Esophagus (tissue), 2 donors: ENCODE data around the gene SLC38A8. TPM values are rescaled to one million over a fixed set of nuclear protein-coding genes. Genes with fewer than 3 reads are reported as not detected.

Experiments used
- H3K27ac ChIP-seq, 2 donors: one replicate each; pipeline ENCODE4 v1.5.1; 2013; ENCODE audit warnings: low read depth in 2 of 2, mild to moderate bottlenecking in 2 of 2, inconsistent platforms in 1 of 2, low read length in 1 of 2, moderate library complexity in 1 of 2
- H3K27me3 ChIP-seq, 2 donors: one replicate each; pipeline ENCODE4 v1.6.1; 2013; ENCODE audit warnings: low read length in 2 of 2, control low read depth in 1 of 2, mild to moderate bottlenecking in 1 of 2; ENCODE audit not compliant: insufficient read depth in 2 of 2, control insufficient read depth in 1 of 2
- H3K36me3 ChIP-seq, 2 donors: one replicate each; pipeline ENCODE4 v1.6.1; 2013; ENCODE audit warnings: low read length in 1 of 2; ENCODE audit not compliant: control insufficient read depth in 2 of 2, insufficient read depth in 2 of 2
- H3K4me1 ChIP-seq, 2 donors: one replicate each; pipeline ENCODE4 v1.6.1; 2013; ENCODE audit warnings: low read length in 1 of 2; ENCODE audit not compliant: control insufficient read depth in 2 of 2, insufficient read depth in 2 of 2
- H3K4me3 ChIP-seq, 2 donors: one replicate each; pipeline ENCODE4 v1.5.1; 2013; ENCODE audit warnings: low read length in 2 of 2, mild to moderate bottlenecking in 2 of 2, low read depth in 1 of 2, moderate library complexity in 1 of 2
- H3K9me3 ChIP-seq, 2 donors: one replicate each; pipeline ENCODE4 v1.6.1; 2013; ENCODE audit warnings: mild to moderate bottlenecking in 2 of 2, low read depth in 1 of 2, low read length in 1 of 2, moderate library complexity in 1 of 2; ENCODE audit not compliant: control insufficient read depth in 2 of 2, insufficient read depth in 1 of 2
- WGBS, 2 donors: extraction: QIAGEN DNeasy Blood & Tissue Kit; methylation state at CpG; one replicate each; pipeline ENCODE4 v1.1.7; 2013; 5-methylcytosine and 5-hydroxymethylcytosine counted together
- polyA plus RNA-seq, 2 donors: library from polyadenylated mRNA; stranded (reverse); fragments of 200-250 nt; gene quantifications; one replicate each; pipeline ENCODE4 v1.2.3, GENCODE V29; 2013
- donor health status: healthy with polysubstance abuse.
- donor health status: Bipolar disorder and iron deficiency.

The SLC38A8 gene
- polyA plus RNA-seq, 2 donors, result 0.06 TPM; not detected in 1

DNA sequence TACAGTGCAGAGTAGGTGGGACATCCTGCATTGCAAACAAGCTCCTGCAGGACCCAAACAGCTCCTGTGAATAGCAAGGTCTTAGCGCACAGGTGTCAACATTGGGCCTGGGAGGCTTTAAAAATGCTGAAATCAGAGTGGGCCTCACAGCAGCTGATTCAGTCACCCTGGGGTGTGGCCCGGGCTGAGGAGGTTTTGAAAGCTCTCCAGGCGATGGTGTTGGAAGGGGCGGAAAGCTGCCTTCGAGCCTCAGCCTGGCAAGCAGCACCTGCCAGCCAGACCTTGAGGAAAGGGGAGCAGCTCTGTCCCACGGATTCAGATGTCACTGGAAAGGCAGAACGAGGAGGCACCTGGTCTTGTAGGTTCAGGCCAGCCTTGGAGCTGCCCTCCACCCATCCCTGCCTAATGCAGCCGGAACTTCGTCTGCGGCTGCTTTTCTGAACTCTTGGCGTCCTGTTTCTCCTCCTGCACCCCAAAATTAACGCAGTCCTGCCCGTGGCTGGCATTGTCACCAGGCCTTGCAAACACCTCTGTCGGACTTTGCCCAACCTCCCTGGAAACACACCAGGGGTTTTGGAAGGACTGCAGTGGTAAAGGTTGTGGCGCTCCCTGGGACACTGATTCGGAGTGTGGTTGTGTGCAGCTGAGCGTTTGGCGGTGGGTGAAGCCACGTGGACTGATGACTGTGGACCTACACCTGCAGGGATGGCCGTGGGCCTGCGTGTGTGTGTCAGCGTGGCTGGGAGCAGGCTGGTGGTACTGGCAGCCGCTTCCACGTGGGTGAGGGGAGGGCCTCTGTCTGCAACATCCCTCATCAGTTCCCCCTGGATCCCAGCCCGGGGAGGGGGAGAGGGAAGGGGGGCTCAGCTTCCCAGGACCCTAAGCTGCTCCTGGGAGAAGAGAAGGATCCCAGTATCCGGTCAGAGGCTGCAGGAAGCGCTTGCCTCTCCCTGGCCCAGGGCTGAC lies 71.1 kb downstream of the SLC38A8 start:
- no peaks in the 10 kb centered on the region for H3K9me3 ChIP-seq
- H3K36me3 ChIP-seq, result no peaks in the 10 kb centered on the region
- H3K4me3 ChIP-seq, result no peak overlapping the region
- H3K4me1 ChIP-seq, result no peaks in the 10 kb centered on the region
- H3K27ac ChIP-seq, result no peak overlapping the region
- H3K27me3 ChIP-seq, result no peaks in the 10 kb centered on the region
- WGBS, 2 donors, result 67 to 68% methylated on average over 27 of the region's 27 CpGs

- no peaks in the 10 kb centered on the region for H3K4me1 ChIP-seq
- no peaks in the 10 kb centered on the region for H3K27me3 ChIP-seq
- 78 to 80% methylated on average over 6 of the region's 6 CpGs for WGBS, 2 donors
- H3K9me3 ChIP-seq, result no peaks in the 10 kb centered on the region
- no peak overlapping the region for H3K4me3 ChIP-seq
- peaks cover 0 to 3% of the 10 kb centered on the region in 2 donors for H3K36me3 ChIP-seq
- no peak overlapping the region for H3K27ac ChIP-seq
These were observed 72.2 kb downstream of the SLC38A8 start for GRCh38 chr16:83970430-83970815.

- Histone ChIP-seq H3K27me3 (no peaks in the 10 kb centered on the region), H3K27ac (no peak overlapping the region), H3K4me1 (no peaks in the 10 kb centered on the region), H3K9me3 (no peaks in the 10 kb centered on the region), H3K36me3 (peaks cover 0 to 7% of the 10 kb centered on the region in 2 donors), H3K4me3 (no peak overlapping the region)
- 53 to 64% methylated on average over 16 to 18 of the region's 18 CpGs for WGBS, 2 donors
These were observed 72.7 kb downstream of the SLC38A8 start for GRCh38 chr16:83969771-83970429.

DNA sequence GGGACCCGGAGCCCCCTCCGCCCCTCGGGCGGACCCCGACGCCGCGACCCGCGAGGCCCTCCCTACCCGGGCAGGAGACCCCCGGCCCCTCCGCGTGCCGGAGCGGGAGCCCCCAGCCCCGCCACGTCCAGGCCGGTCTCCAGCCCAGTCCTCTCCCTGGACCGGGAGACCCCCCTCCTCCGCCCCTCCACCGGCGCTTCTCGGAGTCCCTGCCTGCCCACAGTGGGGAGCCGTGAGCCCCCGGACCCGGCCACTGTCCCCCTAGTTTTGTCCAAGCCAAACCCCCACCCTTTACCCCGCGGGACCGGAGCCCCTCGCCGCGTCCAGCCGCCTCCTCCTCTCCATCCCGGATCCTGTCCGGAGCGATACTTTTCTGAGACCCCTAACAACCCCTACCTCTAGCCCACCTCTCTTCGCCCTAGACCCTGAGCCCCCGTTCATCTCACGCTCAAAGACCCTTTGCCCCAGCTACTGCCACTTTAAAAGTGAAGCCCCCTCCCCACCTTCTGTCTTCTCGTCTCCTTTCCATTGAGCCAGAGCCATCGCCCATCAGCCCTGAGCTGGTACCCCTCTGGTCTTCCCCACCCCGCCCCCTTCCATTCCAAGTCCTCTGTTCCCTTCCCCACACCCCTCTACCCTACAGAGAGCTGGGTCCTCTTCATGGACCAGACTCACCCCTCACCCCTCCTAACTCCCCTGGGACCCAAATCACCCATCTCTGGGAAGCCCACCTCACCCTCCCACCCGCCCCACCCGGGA lies 73.5 kb downstream of the SLC38A8 start:
- Histone ChIP-seq H3K4me3 (no peak overlapping the region), H3K4me1 (no peaks in the 10 kb centered on the region), H3K9me3 (no peaks in the 10 kb centered on the region), H3K27me3 (no peaks in the 10 kb centered on the region), H3K27ac (no peak overlapping the region), H3K36me3 (peaks cover 0 to 11% of the 10 kb centered on the region in 2 donors)
- 10 to 14% methylated on average over 24 to 45 of the region's 45 CpGs for WGBS, 2 donors

DNA sequence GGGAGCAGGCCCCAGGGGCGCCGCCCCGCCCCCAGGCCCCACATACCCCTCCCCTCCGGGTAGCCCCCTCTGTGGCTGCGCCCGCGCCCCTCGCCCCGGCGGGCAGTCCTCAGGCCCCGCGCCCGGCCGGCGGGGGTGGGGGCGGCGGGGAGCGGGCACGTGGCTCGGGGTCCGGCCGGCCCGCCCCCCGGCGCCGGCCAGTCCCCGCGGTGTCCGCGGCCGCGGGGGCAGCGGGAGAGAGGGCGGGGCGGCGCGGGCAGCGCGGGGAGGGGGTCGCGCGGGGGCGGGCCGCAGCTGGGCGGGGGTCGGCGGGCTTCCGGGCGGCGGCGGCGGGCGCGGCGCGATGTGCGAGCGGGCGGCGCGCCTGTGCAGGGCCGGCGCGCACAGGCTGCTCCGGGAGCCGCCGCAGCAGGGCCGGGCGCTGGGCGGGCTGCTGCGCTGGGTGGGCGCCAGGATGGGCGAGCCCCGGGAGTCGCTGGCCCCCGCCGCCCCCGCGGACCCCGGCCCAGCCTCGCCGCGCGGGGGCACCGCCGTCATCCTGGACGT lies 74.2 kb downstream of the SLC38A8 start:
- H3K27me3 ChIP-seq, result no peaks in the 10 kb centered on the region
- no peaks in the 10 kb centered on the region for H3K4me1 ChIP-seq
- WGBS, 2 donors, result 0 to 2% methylated on average over 5 to 87 of the region's 87 CpGs
- peaks cover 0 to 11% of the 10 kb centered on the region in 2 donors for H3K36me3 ChIP-seq
- no peaks in the 10 kb centered on the region for H3K9me3 ChIP-seq
- H3K4me3 ChIP-seq, result peak overlapping the region in 1 of 2 donors; percentile 45
- H3K27ac ChIP-seq, result no peak overlapping the region

DNA sequence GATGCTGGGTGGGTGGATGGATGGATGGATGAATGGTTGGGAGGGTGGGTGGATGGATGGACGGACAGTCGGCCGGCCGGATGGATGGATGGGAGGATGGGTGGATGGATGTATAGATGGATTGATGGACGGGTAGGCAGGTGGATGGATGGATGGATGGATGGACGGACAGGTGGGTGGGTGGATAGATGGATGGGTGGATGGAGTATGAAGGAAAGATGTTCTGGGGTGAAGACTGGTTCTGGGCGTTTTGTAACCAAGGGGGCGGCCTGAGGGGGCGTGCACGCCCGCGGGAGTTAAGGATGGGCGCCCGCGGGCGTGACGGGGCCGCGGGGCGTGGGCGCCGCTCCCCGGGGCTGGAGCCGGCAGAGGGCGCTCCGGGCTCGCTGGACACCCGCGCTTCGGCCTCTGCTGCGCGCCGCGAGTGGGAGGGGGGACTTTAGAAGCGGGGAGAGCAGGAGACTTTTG lies 74.7 kb downstream of the SLC38A8 start, which contains the start of gene NECAB2:
Gene NECAB2, plus strand, starts transcription at position 407 of the 468 bp plus-strand sequence. CDS start 405 bp downstream, outside the sequence.
- WGBS, 2 donors, result 11 to 30% methylated on average over 12 to 35 of the region's 35 CpGs
- no peak within 1 kb of the TSS for H3K27ac ChIP-seq
- H3K4me1 ChIP-seq, result no peaks in the 10 kb centered on the region
- no peaks in the 10 kb centered on the region for H3K27me3 ChIP-seq
- H3K4me3 ChIP-seq, result peak within 1 kb of the TSS in 1 of 2 donors; percentile 45
- H3K36me3 ChIP-seq, result peaks cover 0 to 11% of the 10 kb centered on the region in 2 donors
- H3K9me3 ChIP-seq, result no peaks in the 10 kb centered on the region

- 62 to 71% methylated on average over 2 of the region's 2 CpGs for WGBS, 2 donors
- Histone ChIP-seq H3K27ac (no peak overlapping the region), H3K27me3 (no peaks in the 10 kb centered on the region), H3K36me3 (peaks cover 0 to 11% of the 10 kb centered on the region in 2 donors), H3K4me3 (no peak overlapping the region), H3K4me1 (no peaks in the 10 kb centered on the region), H3K9me3 (no peaks in the 10 kb centered on the region)
These were observed 75.5 kb downstream of the SLC38A8 start for GRCh38 chr16:83967091-83967490.

DNA sequence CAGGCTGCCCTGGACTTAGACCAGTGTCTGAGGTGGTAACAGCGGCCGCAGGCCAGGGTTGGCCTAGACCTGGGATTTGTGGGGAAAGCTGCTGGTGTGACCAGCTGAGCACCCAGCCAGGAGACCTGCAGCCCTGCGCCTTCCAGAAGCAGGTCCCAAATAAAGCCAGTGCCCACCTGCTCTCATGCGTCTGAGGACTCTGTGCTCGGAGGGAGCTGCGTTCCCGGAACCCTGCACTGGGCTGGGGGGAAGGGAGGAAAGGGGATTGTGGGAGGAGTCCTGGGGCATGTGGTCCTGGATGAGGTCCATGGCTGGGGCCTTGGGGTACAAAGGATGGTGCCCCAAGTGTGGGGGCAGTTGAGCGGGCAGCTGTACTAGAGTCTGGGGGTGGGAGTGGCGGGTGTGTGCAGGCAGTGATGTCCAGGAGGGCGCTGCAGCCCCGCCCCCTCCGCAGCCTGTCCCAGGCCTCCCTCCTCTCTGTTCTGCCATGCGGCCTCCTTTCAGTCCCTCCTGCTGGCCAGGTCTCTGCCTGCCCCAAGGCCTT lies 76.4 kb downstream of the SLC38A8 start:
- Histone ChIP-seq H3K27me3 (no peaks in the 10 kb centered on the region), H3K4me1 (no peaks in the 10 kb centered on the region), H3K9me3 (no peaks in the 10 kb centered on the region), H3K36me3 (peaks cover 0 to 15% of the 10 kb centered on the region in 2 donors), H3K27ac (no peak overlapping the region), H3K4me3 (no peak overlapping the region)
- WGBS, 2 donors, result 94% methylated on average over 12 to 13 of the region's 13 CpGs
